Measurements from ENCODE around the gene SDF4. TPM values are rescaled to one million over a fixed set of nuclear protein-coding genes. Genes with fewer than 3 reads are reported as not detected.

Gene SDF4
- total RNA-seq, 1 donor from 2014 or later: 166 TPM

DNA sequence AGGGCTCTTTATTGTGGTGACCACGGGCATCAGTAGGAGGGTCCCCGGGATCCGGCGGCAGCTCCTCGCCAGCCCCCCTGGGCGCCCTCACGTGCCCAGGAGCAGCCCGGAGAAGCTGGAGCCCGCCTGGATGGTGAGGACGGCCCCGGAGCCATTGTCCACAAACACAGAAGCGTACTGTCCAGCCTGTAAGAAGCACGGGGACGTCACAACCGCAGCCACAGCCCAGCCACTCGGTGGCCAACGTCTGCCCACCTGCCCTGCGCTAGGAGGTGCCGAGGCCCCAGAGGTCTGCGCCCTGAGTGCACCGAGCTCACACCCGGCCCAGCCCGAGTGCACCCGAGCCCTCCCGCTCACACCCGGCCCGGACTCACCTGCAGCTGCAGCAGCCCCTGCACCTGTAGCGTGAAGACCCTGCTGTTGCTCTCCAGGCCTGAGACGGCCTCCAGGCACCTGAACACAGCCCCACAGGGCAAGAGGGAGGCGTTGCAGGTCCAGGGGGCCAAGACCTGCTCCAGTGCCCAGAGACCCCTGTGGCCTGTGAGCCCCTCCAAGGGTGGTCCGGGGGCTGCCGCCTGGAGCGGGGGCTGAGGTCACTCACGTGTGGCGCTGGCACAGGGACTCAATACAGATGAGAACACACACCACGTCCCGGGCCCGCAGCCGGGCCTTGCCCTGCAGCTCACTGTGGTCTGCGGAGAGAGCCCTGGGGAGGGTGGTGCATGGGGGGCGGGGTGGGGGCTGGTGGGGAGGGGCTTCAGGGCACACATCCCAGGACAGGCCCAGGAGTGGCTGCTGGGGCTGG lies 10.9 kb upstream of the SDF4 start:
- ATAC-seq (no peak), DNase-seq (ENCODE audit: low spot score) (no peak)

- DNase-seq (ENCODE audit: low spot score): no peak
- no peak for ATAC-seq
These were observed 9.9 kb upstream of the SDF4 start for GRCh38 chr1:1241588-1242219.

DNA sequence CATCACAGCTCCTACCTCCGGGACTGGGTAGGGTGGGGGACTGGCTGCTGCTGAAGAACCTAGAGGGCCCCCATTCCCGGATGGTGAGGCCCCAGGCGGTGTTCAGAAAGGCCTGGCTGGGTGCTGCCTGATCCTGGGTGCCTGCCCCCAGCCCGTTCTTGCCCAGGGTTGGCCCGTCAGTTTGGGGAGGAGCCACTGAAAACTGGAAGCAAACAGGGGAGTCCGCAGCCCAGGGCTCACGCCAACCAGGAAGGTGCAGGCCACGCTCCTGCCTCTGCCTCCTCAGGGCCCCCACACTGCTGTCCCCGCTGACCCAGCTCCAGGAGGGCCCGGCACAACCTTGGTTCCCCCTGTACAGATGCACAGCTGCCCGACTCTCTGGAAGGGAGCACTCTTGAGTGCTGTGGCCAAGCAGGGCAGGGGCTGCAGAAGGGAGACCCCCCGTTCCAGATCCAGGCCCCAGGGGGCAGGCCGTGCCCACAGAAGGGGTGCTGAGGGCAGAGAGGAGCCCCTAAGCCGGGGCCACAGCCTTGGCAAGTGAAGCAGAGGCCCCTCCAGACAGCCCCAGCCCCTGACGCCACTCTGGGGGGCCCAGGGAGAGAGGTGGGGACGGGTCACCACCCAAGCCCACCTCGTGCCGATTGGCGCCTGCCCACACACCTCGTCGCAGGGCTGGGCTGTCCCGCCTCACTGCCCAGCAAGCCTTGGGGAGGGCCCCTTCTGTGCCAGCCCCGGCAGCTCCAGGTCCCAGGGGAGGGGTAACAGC lies 9.2 kb upstream of the SDF4 start:
- DNase-seq (ENCODE audit: low spot score) (no peak), ATAC-seq (peak; percentile 1)

GRCh38 chr1:1240348-1240732 lies 8.5 kb upstream of the SDF4 start:
- ATAC-seq (no peak), DNase-seq (ENCODE audit: low spot score) (no peak)

GRCh38 chr1:1239614-1240347 lies 8.0 kb upstream of the SDF4 start:
- ATAC-seq (peak; percentile 71), DNase-seq (ENCODE audit: low spot score) (peak; percentile 77)

- no peak for ATAC-seq
- DNase-seq (ENCODE audit: low spot score): no peak
These were observed 7.4 kb upstream of the SDF4 start for GRCh38 chr1:1239227-1239613.

GRCh38 chr1:1238702-1239178 lies 6.9 kb upstream of the SDF4 start:
- ATAC-seq: no peak
- no peak for DNase-seq (ENCODE audit: low spot score)

DNA sequence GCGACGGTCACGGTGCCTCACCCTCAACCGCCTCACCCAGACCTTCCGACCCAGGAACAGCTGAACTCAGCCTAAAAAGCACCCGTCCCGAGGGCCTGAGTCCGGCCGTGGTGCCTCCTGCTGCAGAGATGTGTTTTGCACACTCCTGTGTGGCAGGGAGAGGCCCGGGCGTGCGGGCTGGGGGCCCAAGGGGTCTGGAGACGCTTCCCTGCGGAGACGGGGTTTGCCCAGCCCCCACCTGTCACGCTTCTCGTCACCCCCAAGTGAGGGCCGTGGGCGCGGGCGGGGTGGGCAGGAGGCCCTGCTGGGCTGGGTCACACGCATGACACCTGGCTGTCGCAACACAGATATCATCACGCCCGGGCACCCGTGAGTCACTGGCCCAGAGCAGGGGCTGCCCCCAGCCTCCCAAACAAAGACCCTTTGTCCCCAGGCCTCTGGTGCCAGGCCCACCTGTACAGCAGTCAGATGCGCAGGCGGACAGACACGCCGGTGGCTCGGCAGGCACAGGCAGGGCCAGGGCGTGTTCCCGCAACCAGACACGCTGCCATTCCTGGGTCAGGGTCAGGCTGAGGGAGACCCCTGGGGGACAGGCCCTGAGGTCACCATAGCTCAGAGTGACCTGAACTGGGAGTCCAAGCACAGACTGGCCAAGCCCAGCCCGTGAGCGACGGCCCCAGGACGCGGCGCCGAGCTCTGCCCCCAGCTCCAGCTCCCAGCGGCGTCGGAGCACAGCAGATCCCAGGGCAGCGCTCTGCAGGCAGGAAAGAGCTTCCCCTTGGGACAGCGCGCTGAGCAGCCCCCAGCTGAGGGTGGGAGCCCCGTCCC lies 6.3 kb upstream of the SDF4 start:
- DNase-seq (ENCODE audit: low spot score) (no peak), ATAC-seq (peak; percentile 4)

DNA sequence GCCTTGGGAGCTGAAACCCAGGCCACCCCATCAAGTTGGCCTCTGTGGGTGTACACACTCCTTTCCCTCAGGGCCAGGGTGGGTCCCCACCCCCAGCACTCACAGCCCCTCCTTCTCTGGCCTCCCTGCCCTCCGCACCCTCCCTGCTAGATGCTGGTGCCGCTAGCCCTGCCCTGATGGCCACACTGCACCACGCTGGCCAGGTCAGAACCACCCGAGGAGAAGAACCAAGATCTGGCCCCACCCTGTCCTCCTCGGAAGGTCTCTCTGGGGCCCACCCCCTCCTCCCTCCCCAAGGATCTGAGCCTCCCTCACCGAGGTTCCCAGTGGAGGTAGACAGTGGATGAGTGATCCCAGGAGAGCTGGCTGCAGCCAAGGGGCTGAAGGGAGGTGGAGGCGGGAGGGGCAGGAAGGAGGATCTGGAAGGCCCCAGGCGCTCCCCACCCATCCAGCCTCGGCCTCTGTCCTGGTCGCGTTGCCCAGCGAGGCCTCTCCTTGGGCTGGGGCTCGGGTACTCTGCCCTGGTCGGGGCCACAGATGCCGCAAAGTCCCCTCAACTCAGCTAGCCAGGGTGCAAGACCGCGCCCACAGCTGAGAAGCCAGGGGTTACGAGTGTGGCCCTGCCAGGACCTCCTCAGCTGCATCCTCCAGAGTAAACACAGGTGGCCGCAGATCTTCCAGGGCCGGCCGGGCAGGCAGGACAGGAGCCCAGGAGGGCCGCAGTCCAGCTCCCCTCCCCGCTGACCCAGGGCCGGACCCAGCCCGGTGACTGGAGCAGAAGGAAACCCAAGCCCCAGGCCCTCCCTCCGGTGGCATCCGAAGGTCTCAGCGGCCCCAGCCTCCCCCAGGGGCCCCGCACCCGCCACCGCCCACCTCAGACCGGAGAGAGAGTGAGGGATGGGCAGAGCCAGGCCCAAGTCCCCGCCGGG lies 5.4 kb upstream of the SDF4 start:
- peak; percentile 64 for ATAC-seq
- no peak for DNase-seq (ENCODE audit: low spot score)

DNA sequence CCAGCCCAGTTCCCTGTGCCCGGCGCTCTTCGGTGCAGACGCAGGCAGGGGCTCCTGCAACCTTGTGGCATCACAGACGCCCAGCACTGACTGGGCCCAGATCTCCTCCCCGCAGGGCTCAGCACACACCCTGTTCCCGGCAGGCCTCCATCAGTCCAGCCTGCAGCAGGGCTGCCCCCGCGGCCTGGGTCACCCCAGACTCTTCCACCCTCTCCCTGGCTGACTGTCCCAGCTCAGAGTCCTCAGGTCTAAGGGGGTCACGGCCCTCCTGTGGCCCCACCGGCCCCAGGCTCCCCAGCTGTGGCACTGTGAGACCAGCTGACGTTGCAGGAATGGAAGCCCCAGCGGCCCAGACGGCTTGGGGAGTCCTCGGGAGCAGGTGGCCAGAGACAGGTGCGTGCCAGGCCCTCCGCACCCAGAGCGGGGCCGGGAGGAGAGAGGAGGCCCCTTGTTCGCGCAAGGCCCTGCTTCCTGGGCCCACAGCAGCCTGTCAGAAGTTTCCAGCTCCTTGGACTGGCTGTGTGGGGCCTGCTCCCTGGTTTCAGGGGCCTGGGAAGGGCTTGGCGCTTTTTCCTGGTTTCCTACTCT lies 4.5 kb upstream of the SDF4 start:
- DNase-seq (ENCODE audit: low spot score) (no peak), ATAC-seq (no peak)

- no peak for DNase-seq (ENCODE audit: low spot score)
These were observed 3.4 kb upstream of the SDF4 start for GRCh38 chr1:1235016-1235744.

DNA sequence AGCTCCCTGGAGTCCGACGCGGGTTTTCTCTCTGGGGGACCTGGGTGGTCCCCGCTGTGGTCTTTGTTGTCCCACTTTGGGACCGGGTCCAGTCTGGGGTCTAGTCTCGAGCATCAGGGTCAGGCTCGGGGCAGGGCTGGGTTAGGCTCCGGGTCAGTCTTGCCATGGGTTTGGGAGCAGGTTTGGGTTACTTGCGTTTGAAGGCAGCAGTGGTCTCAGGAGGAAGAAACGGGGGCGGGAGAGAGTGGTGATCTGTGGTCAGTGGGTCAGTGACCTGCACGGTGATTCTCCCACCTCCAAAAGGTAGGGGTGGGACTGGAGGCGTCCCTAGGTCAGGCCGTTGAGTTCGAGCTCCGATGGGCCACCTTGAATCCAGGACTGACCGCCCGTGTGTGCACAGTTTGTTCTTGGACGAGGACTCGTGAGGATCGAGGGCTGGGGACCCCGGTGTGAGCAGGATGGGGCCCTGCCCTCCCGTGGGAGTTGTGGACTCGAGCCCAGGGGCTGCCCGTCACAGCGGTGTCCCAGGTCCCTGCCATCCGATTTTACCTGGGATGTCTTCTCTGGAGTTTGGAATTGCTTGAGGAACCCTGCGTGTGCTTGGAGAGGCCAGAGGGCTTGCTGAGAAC lies 2.5 kb upstream of the SDF4 start:
- ATAC-seq: no peak
- no peak for DNase-seq (ENCODE audit: low spot score)

More at GRCh38 chr1:1235016-1235744, 3.4 kb upstream of the SDF4 start:
- ATAC-seq: no peak

GRCh38 chr1:1233567-1233892 lies 1.7 kb upstream of the SDF4 start:
- DNase-seq (ENCODE audit: low spot score) (no peak), ATAC-seq (no peak)

DNA sequence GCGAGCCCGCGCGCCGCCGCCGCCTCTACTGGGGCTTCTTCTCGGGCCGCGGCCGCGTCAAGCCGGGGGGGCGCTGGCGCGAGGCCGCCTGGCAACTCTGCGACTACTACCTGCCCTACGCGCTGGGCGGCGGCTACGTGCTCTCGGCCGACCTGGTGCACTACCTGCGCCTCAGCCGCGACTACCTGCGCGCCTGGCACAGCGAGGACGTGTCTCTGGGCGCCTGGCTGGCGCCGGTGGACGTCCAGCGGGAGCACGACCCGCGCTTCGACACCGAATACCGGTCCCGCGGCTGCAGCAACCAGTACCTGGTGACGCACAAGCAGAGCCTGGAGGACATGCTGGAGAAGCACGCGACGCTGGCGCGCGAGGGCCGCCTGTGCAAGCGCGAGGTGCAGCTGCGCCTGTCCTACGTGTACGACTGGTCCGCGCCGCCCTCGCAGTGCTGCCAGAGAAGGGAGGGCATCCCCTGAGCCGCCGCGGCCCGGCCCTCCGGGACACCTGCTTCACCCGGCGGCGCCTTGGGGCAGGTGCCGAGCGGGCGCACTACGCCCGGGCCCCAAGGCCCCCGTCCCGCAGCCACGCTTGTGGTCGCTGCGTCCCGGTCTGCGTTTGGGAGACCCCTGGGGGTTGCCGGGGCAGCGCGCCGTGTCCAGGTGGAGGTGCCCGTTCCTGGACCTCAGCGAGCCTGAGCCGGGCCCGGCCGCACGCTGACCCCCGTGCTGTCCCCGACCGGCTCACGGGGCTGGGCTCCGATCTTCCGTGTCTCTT lies 1.2 kb upstream of the SDF4 start:
- ATAC-seq (no peak), DNase-seq (ENCODE audit: low spot score) (no peak)

DNA sequence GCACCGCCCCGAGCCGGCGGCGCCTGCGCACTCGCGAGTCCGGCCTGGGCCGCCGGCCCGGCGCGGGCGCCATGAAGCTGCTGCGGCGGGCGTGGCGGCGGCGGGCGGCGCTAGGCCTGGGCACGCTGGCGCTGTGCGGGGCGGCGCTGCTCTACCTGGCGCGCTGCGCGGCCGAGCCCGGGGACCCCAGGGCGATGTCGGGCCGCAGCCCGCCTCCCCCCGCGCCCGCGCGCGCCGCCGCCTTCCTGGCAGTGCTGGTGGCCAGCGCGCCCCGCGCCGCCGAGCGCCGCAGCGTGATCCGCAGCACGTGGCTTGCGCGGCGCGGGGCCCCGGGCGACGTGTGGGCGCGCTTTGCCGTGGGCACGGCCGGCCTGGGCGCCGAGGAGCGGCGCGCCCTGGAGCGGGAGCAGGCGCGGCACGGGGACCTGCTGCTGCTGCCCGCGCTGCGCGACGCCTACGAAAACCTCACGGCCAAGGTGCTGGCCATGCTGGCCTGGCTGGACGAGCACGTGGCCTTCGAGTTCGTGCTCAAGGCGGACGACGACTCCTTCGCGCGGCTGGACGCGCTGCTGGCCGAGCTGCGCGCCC lies 501 bp upstream of the SDF4 start, which contains the start of gene B3GALT6:
B3GALT6 (plus strand) TSS at position 30 of the 588 bp plus-strand sequence; CDS start at position 72, 42 bp downstream.
- ATAC-seq (no peak), DNase-seq (ENCODE audit: low spot score) (no peak)

DNA sequence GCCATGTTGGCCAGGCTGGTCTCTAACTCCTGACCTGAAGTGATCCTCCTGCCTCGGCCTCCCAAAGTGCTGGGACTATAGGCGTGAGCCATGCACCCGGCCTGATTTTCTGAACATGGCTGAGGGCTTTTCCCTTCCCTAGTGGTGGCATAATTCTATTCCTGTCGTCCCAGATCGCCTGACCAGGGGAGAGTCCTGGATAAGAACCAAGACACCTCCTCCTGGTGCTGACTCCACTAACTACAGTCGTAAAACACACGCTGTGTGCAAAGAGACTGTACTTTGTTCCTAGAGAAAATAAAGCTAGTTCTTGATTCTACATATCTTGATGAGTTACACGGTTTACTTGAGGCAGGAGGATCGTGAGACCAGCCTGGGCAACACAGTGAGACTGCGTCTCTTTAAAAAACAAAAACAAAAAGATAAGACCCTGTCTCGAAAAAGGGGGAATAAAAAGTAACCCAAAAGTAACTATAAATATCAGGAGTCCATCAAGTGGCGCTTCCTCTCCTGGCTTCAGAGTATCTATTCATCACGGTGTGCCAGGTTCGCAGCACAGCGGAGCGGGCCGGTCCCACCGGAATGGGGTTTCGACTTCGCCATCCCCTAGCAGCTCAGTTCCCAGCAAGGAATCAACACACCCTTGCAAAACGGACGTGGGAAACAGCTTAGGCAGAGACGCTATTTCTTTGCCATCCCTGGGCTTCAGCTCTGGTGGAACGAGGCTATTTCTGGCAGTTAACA lies 973 bp downstream of the SDF4 start:
- DNase-seq (ENCODE audit: low spot score) (peak; percentile 57), ATAC-seq (peak; percentile 64)

Data from left lobe of liver (tissue), 2 donors.